Measurements from ENCODE around the gene HDAC9.

- TF ChIP-seq, protein P1, sequence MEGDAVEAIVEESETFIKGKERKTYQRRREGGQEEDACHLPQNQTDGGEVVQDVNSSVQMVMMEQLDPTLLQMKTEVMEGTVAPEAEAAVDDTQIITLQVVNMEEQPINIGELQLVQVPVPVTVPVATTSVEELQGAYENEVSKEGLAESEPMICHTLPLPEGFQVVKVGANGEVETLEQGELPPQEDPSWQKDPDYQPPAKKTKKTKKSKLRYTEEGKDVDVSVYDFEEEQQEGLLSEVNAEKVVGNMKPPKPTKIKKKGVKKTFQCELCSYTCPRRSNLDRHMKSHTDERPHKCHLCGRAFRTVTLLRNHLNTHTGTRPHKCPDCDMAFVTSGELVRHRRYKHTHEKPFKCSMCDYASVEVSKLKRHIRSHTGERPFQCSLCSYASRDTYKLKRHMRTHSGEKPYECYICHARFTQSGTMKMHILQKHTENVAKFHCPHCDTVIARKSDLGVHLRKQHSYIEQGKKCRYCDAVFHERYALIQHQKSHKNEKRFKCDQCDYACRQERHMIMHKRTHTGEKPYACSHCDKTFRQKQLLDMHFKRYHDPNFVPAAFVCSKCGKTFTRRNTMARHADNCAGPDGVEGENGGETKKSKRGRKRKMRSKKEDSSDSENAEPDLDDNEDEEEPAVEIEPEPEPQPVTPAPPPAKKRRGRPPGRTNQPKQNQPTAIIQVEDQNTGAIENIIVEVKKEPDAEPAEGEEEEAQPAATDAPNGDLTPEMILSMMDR (IDR thresholded peaks at IDR 0.05): no peak
- no peak for TF ChIP-seq POLR2A (IDR thresholded peaks at IDR 0.05; ENCODE audit: low read depth)
- no peak for TF ChIP-seq POLR2AphosphoS5 (IDR thresholded peaks at IDR 0.05)
Measured at GRCh38 chr7:18799899-18800298, 304.4 kb downstream of the HDAC9 start.
